Stimulated activated CD8-positive, alpha-beta memory T cell treated with anti-CD3 and anti-CD28 coated beads, Interleukin-12 subunit alpha, Interleukin-12 subunit beta, amount 100 ng/mL, for 1 hour (primary cell): ENCODE data around the gene TMEM135.
"Not testable (repeated sequence)": the region's sequence is repeated elsewhere in the genome, so short reads cannot be mapped to it uniquely, and the experiment has no call there.

Source experiments
- DNase-seq: peaks from one replicate; pipeline ENCODE4 v3.0.0-alpha.2; 2020; ENCODE audit warnings: low read depth

The TMEM135 gene

GRCh38 chr11:87142594-87142993, 104.9 kb downstream of the TMEM135 start:
- DNase-seq: no peak

- DNase-seq: no peak
Observed at GRCh38 chr11:87143641-87144040, 105.9 kb downstream of the TMEM135 start.

GRCh38 chr11:87144252-87144651, 106.5 kb downstream of the TMEM135 start:
- DNase-seq: no peak

- no peak for DNase-seq
Observed at GRCh38 chr11:87148749-87149148, 111.0 kb downstream of the TMEM135 start.

- DNase-seq: not testable (repeated sequence)
Observed at GRCh38 chr11:87149782-87150181, 112.0 kb downstream of the TMEM135 start.

- DNase-seq: no peak
Observed at GRCh38 chr11:87150936-87151335, 113.2 kb downstream of the TMEM135 start.

GRCh38 chr11:87154246-87154645, 116.5 kb downstream of the TMEM135 start:
- DNase-seq: no peak

GRCh38 chr11:87156970-87157369, 119.2 kb downstream of the TMEM135 start:
- DNase-seq: no peak

- not testable (repeated sequence) for DNase-seq
Observed at GRCh38 chr11:87169076-87169475, 131.3 kb downstream of the TMEM135 start.

- no peak for DNase-seq
Observed at GRCh38 chr11:87173185-87174039, 135.7 kb downstream of the TMEM135 start.

GRCh38 chr11:87174870-87175269, 137.1 kb downstream of the TMEM135 start:
- DNase-seq: no peak

- no peak for DNase-seq
Observed at GRCh38 chr11:87176044-87176443, 138.3 kb downstream of the TMEM135 start.

GRCh38 chr11:87179621-87180020, 141.9 kb downstream of the TMEM135 start:
- DNase-seq: no peak

GRCh38 chr11:87180742-87181141, 143.0 kb downstream of the TMEM135 start:
- DNase-seq: no peak

GRCh38 chr11:87181143-87181542, 143.4 kb downstream of the TMEM135 start:
- no peak for DNase-seq

- DNase-seq: no peak
Observed at GRCh38 chr11:87185228-87185627, 147.5 kb downstream of the TMEM135 start.

GRCh38 chr11:87187076-87187475, 149.3 kb downstream of the TMEM135 start:
- DNase-seq: no peak

- no peak for DNase-seq
Observed at GRCh38 chr11:87187930-87188329, 150.2 kb downstream of the TMEM135 start.

GRCh38 chr11:87188396-87188795, 150.7 kb downstream of the TMEM135 start:
- not testable (repeated sequence) for DNase-seq

GRCh38 chr11:87188921-87189320, 151.2 kb downstream of the TMEM135 start:
- not testable (repeated sequence) for DNase-seq

- DNase-seq: no peak
Observed at GRCh38 chr11:87190071-87190470, 152.3 kb downstream of the TMEM135 start.

- no peak for DNase-seq
Observed at GRCh38 chr11:87193756-87194470, 156.2 kb downstream of the TMEM135 start.
